AG10803 (cell line): ENCODE results near the gene UBE2Q1.

Experiments
- DNase-seq: peaks from one replicate; pipeline ENCODE4 v3.0.0; 2010; ENCODE audit warnings: low read depth
- H3K4me3 ChIP-seq: 2 replicates; pipeline ENCODE4 v1.5.1; 2011; ENCODE audit warnings: mild to moderate bottlenecking, low read length, control low read depth
- CTCF ChIP-seq: conservative IDR thresholded peaks from 2 replicates; pipeline ENCODE4 v1.5.1; 2011; ENCODE audit warnings: mild to moderate bottlenecking, low read length, control low read depth, inconsistent platforms

UBE2Q1 gene

GRCh38 chr1:154557939-154558719, at the start of gene UBE2Q1:
UBE2Q1 (minus strand) TSS chr1:154558662; CDS start chr1:154558553, 109 bp downstream.
- DNase-seq: peak; percentile 26
- peak within 1 kb of the TSS; percentile 76 for H3K4me3 ChIP-seq
- TF ChIP-seq CTCF: no peak

GRCh38 chr1:154607609-154608396, 49.3 kb upstream of the UBE2Q1 start, which contains the start of gene ADAR:
ADAR (minus strand) TSS chr1:154608186; CDS start chr1:154608006, 180 bp downstream.
- peak; percentile 99 for DNase-seq
- H3K4me3 ChIP-seq: peak within 1 kb of the TSS; percentile 89
- TF ChIP-seq CTCF: peak; percentile 8; the same call in 1 of the 2 replicates

- H3K4me3 ChIP-seq: peak overlapping the region; percentile 89
- peak; percentile 73 for DNase-seq
- TF ChIP-seq CTCF: no peak
These were observed 48.7 kb upstream of the UBE2Q1 start for GRCh38 chr1:154607106-154607608.

- no peak overlapping the region for H3K4me3 ChIP-seq
- no peak for TF ChIP-seq CTCF
- DNase-seq: no peak
These were observed 47.1 kb upstream of the UBE2Q1 start for GRCh38 chr1:154605534-154605933.

- DNase-seq: no peak
- no peak for TF ChIP-seq CTCF
- H3K4me3 ChIP-seq: no peak overlapping the region
These were observed 44.9 kb upstream of the UBE2Q1 start for GRCh38 chr1:154603317-154603716.

- no peak for TF ChIP-seq CTCF
- peak; percentile 13 for DNase-seq
- H3K4me3 ChIP-seq: no peak overlapping the region
These were observed 41.2 kb upstream of the UBE2Q1 start for GRCh38 chr1:154599658-154600057.
